GM18517 (cell line): Measurements from ENCODE around the gene ADGRV1.
"Not testable (repeated sequence)": the region's sequence is repeated elsewhere in the genome, so short reads cannot be mapped to it uniquely, and the experiment has no call there.

Experiments
- ATAC-seq: cut with Tn5 transposase; IDR thresholded peaks from one replicate; pipeline ENCODE4 v1.9.1; 2021; ENCODE audit warnings: mild to moderate bottlenecking, moderate library complexity; ENCODE audit not compliant: unreplicated experiment

ADGRV1 gene

GRCh38 chr5:90718387-90718786, 159.8 kb downstream of the ADGRV1 start:
- no peak for ATAC-seq

GRCh38 chr5:90739567-90739966, 181.0 kb downstream of the ADGRV1 start:
- ATAC-seq: no peak

- no peak for ATAC-seq
Observed at GRCh38 chr5:90740244-90740799, 181.7 kb downstream of the ADGRV1 start.

GRCh38 chr5:90741022-90741564, 182.5 kb downstream of the ADGRV1 start:
- ATAC-seq: no peak

GRCh38 chr5:90746119-90746518, 187.5 kb downstream of the ADGRV1 start:
- no peak for ATAC-seq

- no peak for ATAC-seq
Observed at GRCh38 chr5:90747175-90747574, 188.6 kb downstream of the ADGRV1 start.

GRCh38 chr5:90747693-90748092, 189.1 kb downstream of the ADGRV1 start:
- no peak for ATAC-seq

- ATAC-seq: no peak
Observed at GRCh38 chr5:90759119-90759518, 200.5 kb downstream of the ADGRV1 start.

- no peak for ATAC-seq
Observed at GRCh38 chr5:90767710-90768109, 209.1 kb downstream of the ADGRV1 start.

- ATAC-seq: not testable (repeated sequence)
Observed at GRCh38 chr5:90770006-90770541, 211.5 kb downstream of the ADGRV1 start.

- no peak for ATAC-seq
Observed at GRCh38 chr5:90777959-90778358, 219.4 kb downstream of the ADGRV1 start.

- peak; percentile 92 for ATAC-seq
Observed at GRCh38 chr5:90783460-90784333, 225.1 kb downstream of the ADGRV1 start.

GRCh38 chr5:90786756-90787155, 228.2 kb downstream of the ADGRV1 start:
- ATAC-seq: no peak

- ATAC-seq: no peak
Observed at GRCh38 chr5:90792725-90793124, 234.1 kb downstream of the ADGRV1 start.

- ATAC-seq: no peak
Observed at GRCh38 chr5:90793183-90793582, 234.6 kb downstream of the ADGRV1 start.

GRCh38 chr5:90796919-90797318, 238.3 kb downstream of the ADGRV1 start:
- not testable (repeated sequence) for ATAC-seq

- ATAC-seq: not testable (repeated sequence)
Observed at GRCh38 chr5:90800082-90800481, 241.5 kb downstream of the ADGRV1 start.

- not testable (repeated sequence) for ATAC-seq
Observed at GRCh38 chr5:90800515-90800914, 241.9 kb downstream of the ADGRV1 start.

- peak; percentile 87 for ATAC-seq
Observed at GRCh38 chr5:90802474-90803317, 244.1 kb downstream of the ADGRV1 start.

- ATAC-seq: no peak
Observed at GRCh38 chr5:90803381-90803780, 244.8 kb downstream of the ADGRV1 start.

GRCh38 chr5:90803876-90804275, 245.3 kb downstream of the ADGRV1 start:
- no peak for ATAC-seq
